Astrocyte (in vitro differentiated cells and primary cell): ENCODE data around the gene SERPINA9. TPM values are rescaled to one million over a fixed set of nuclear protein-coding genes. Genes with fewer than 3 reads are reported as not detected.

Experiments
- DNase-seq: peaks from one replicate; pipeline ENCODE4 v3.0.0-alpha.2; 2010; ENCODE audit warnings: low read depth
- FAIRE-seq: peaks from 2 replicates; lab custom pipeline; 2011; peaks lifted over from hg19 to GRCh38; lab: Jason Lieb, UNC
- H2AFZ ChIP-seq: 2 replicates; pipeline ENCODE4 v1.6.0; 2012; ENCODE audit warnings: low read depth, low read length, inconsistent platforms
- H3K27ac ChIP-seq: 2 replicates; pipeline ENCODE4 v1.5.1; 2011; ENCODE audit warnings: low read depth, low read length, inconsistent platforms
- H3K27me3 ChIP-seq: 2 replicates; pipeline ENCODE4 v1.6.0; 2011; ENCODE audit warnings: low read length, inconsistent platforms; ENCODE audit not compliant: insufficient read depth
- H3K36me3 ChIP-seq: 2 replicates; pipeline ENCODE4 v1.5.1; 2011; ENCODE audit warnings: low read length, inconsistent platforms; ENCODE audit not compliant: insufficient read depth
- H3K4me1 ChIP-seq: 2 replicates; pipeline ENCODE4 v1.5.1; 2011; ENCODE audit warnings: low read length, inconsistent platforms; ENCODE audit not compliant: insufficient read depth
- H3K4me2 ChIP-seq: 2 replicates; pipeline ENCODE4 v1.6.0; 2012; ENCODE audit warnings: low read length, inconsistent platforms
- H3K4me3 ChIP-seq: 2 replicates; pipeline ENCODE4 v1.5.1; 2011; ENCODE audit warnings: low read depth, mild to moderate bottlenecking, low read length, inconsistent platforms; ENCODE audit not compliant: insufficient read depth
- H3K79me2 ChIP-seq: 2 replicates; pipeline ENCODE4 v1.6.0; 2012; ENCODE audit warnings: mild to moderate bottlenecking, low read length, inconsistent platforms; ENCODE audit not compliant: insufficient read depth
- H3K9ac ChIP-seq: 2 replicates; pipeline ENCODE4 v1.6.0; 2012; ENCODE audit warnings: mild to moderate bottlenecking, low read length, inconsistent platforms
- H3K9me3 ChIP-seq: 2 replicates; pipeline ENCODE4 v1.5.1; 2012; ENCODE audit warnings: low read depth, mild to moderate bottlenecking, low read length, inconsistent platforms; ENCODE audit not compliant: insufficient read depth
- H4K20me1 ChIP-seq: 2 replicates; pipeline ENCODE4 v1.6.0; 2012; ENCODE audit warnings: low read length, inconsistent platforms; ENCODE audit not compliant: insufficient read depth
- H3K27ac Mint-ChIP-seq: one replicate; pipeline ENCODE4 v1.8.0; 2021; ENCODE audit warnings: mild to moderate bottlenecking, mixed read lengths; ENCODE audit not compliant: unreplicated experiment
- H3K27me3 Mint-ChIP-seq: one replicate; pipeline ENCODE4 v1.8.0; 2021; ENCODE audit warnings: low read depth, mixed read lengths; ENCODE audit not compliant: unreplicated experiment
- H3K36me3 Mint-ChIP-seq: one replicate; pipeline ENCODE4 v1.8.0; 2021; ENCODE audit warnings: low read depth, mixed read lengths; ENCODE audit not compliant: unreplicated experiment
- H3K4me1 Mint-ChIP-seq: one replicate; pipeline ENCODE4 v1.8.0; 2021; ENCODE audit warnings: low read depth, mixed read lengths; ENCODE audit not compliant: unreplicated experiment
- H3K4me3 Mint-ChIP-seq: one replicate; pipeline ENCODE4 v1.8.0; 2021; ENCODE audit warnings: mild to moderate bottlenecking, moderate library complexity, mixed read lengths; ENCODE audit not compliant: unreplicated experiment
- H3K9me3 Mint-ChIP-seq: one replicate; pipeline ENCODE4 v1.8.0; 2021; ENCODE audit warnings: mild to moderate bottlenecking, mixed read lengths; ENCODE audit not compliant: unreplicated experiment
- CTCF ChIP-seq: IDR thresholded peaks from 2 replicates; pipeline ENCODE4 v1.5.1; 2011; ENCODE audit warnings: low read depth, mild to moderate bottlenecking, inconsistent platforms, low read length, moderate library complexity; ENCODE audit not compliant: insufficient read depth
- EZH2 ChIP-seq: IDR thresholded peaks from 2 replicates; pipeline ENCODE4 v1.6.1; 2012; ENCODE audit warnings: mild to moderate bottlenecking, low read length, inconsistent platforms; ENCODE audit not compliant: insufficient read depth
- total RNA-seq: library from RNA; stranded (reverse); gene quantifications from 2 replicates; pipeline ENCODE4 v1.2.1, GENCODE V29; 2021

SERPINA9 gene
- total RNA-seq, 1 donor from 2014 or later: not detected

GRCh38 chr14:94481468-94482131 is 5.6 kb upstream of the SERPINA9 start:
- DNase-seq: peak; percentile 66
- peaks cover 43% of the 10 kb centered on the region for H3K4me1 ChIP-seq
- no peak for TF ChIP-seq CTCF
- no peak for TF ChIP-seq EZH2
- H3K9ac ChIP-seq: peak overlapping the region; percentile 45
- H3K9me3 ChIP-seq: peaks cover 4% of the 10 kb centered on the region
- peak overlapping the region; percentile 85 for H3K27ac Mint-ChIP-seq
- H3K4me3 Mint-ChIP-seq: no peak overlapping the region
- FAIRE-seq: peak; percentile 13
- no peaks in the 10 kb centered on the region for H3K36me3 ChIP-seq
- H3K4me3 ChIP-seq: no peak overlapping the region
- peaks cover 33% of the 10 kb centered on the region for H3K4me1 Mint-ChIP-seq
- peak overlapping the region; percentile 43 for H3K4me2 ChIP-seq
- H3K27me3 Mint-ChIP-seq: peaks cover 9% of the 10 kb centered on the region
- H3K36me3 Mint-ChIP-seq: no peaks in the 10 kb centered on the region
- H2AFZ ChIP-seq: no peak overlapping the region
- H3K27ac ChIP-seq: peak overlapping the region; percentile 74
- H3K79me2 ChIP-seq: no peaks in the 10 kb centered on the region
- H4K20me1 ChIP-seq: no peaks in the 10 kb centered on the region
- H3K9me3 Mint-ChIP-seq: peaks cover 13% of the 10 kb centered on the region
- no peaks in the 10 kb centered on the region for H3K27me3 ChIP-seq

- no peaks in the 10 kb centered on the region for H4K20me1 ChIP-seq
- TF ChIP-seq EZH2: no peak
- TF ChIP-seq CTCF: no peak
Observed at GRCh38 chr14:94480809-94481208, 4.8 kb upstream of the SERPINA9 start.

DNA sequence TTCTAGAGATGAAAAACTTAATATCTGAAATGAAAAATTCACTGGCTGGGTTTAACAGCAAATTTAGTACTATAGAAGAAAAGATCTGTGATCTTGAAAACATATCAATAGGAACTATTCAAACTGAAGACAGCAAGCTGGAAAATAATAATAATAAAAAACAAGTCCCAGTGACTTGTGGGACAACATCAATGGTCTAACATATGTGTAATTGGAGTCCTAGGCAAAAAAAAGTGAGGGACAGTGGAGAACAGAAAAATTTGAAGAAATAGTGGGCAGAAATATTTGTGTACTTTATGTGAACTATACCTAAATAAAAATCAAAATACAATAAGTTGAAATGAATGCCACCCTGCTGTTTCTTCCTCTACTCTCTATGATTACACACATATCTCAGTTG is 2.4 kb upstream of the SERPINA9 start:
- Histone ChIP-seq H4K20me1 (no peaks in the 10 kb centered on the region), H3K36me3 (no peaks in the 10 kb centered on the region), H3K79me2 (no peaks in the 10 kb centered on the region), H3K9ac (no peak overlapping the region), H2AFZ (no peak overlapping the region), H3K27ac (no peak overlapping the region), H3K9me3 (peaks cover 4% of the 10 kb centered on the region), H3K4me1 (peaks cover 48% of the 10 kb centered on the region), H3K27me3 (no peaks in the 10 kb centered on the region), H3K4me2 (no peak overlapping the region), H3K4me3 (no peak overlapping the region)
- peaks cover 13% of the 10 kb centered on the region for H3K9me3 Mint-ChIP-seq
- no peak overlapping the region for H3K27ac Mint-ChIP-seq
- peaks cover 23% of the 10 kb centered on the region for H3K4me1 Mint-ChIP-seq
- H3K27me3 Mint-ChIP-seq: no peaks in the 10 kb centered on the region
- no peaks in the 10 kb centered on the region for H3K36me3 Mint-ChIP-seq
- DNase-seq (no peak), FAIRE-seq (no peak)
- TF ChIP-seq CTCF (no peak), EZH2 (no peak)
- no peak overlapping the region for H3K4me3 Mint-ChIP-seq

More at GRCh38 chr14:94480809-94481208, 4.8 kb upstream of the SERPINA9 start:
- Histone ChIP-seq H3K4me3 (no peak overlapping the region), H3K9me3 (peaks cover 4% of the 10 kb centered on the region), H2AFZ (no peak overlapping the region), H3K4me2 (peak overlapping the region; percentile 43), H3K4me1 (peaks cover 42% of the 10 kb centered on the region), H3K27me3 (no peaks in the 10 kb centered on the region), H3K27ac (peak overlapping the region; percentile 74), H3K79me2 (no peaks in the 10 kb centered on the region), H3K9ac (no peak overlapping the region), H3K36me3 (no peaks in the 10 kb centered on the region)
- FAIRE-seq (no peak), DNase-seq (peak; percentile 10)
- Mint-ChIP-seq H3K9me3 (peaks cover 13% of the 10 kb centered on the region), H3K36me3 (no peaks in the 10 kb centered on the region), H3K27ac (peak overlapping the region; percentile 85), H3K27me3 (peaks cover 4% of the 10 kb centered on the region), H3K4me1 (peaks cover 29% of the 10 kb centered on the region), H3K4me3 (no peak overlapping the region)
